HS-5 (cell line): ENCODE measurements around the gene RNF41.

ENCODE experiments used
- DNase-seq: peaks from one replicate; pipeline ENCODE4 v3.0.0-alpha.2; 2012; ENCODE audit warnings: low read depth

Gene RNF41

GRCh38 chr12:56243731-56244181 lies 22.0 kb upstream of the RNF41 start:
- no peak for DNase-seq

GRCh38 chr12:56242986-56243385 lies 21.3 kb upstream of the RNF41 start:
- no peak for DNase-seq

- DNase-seq = no peak
These were observed 19.9 kb upstream of the RNF41 start for GRCh38 chr12:56241424-56242303.

- DNase-seq = no peak
These were observed 15.8 kb upstream of the RNF41 start for GRCh38 chr12:56237552-56237951.

GRCh38 chr12:56236985-56237384 lies 15.3 kb upstream of the RNF41 start:
- no peak for DNase-seq

- DNase-seq = no peak
These were observed 14.4 kb upstream of the RNF41 start for GRCh38 chr12:56236091-56236490.

GRCh38 chr12:56234746-56235436 lies 13.2 kb upstream of the RNF41 start:
- no peak for DNase-seq

GRCh38 chr12:56231184-56231582 lies 9.5 kb upstream of the RNF41 start:
- DNase-seq = no peak

GRCh38 chr12:56230432-56231183 lies 8.9 kb upstream of the RNF41 start:
- DNase-seq = no peak

GRCh38 chr12:56229916-56230431 lies 8.3 kb upstream of the RNF41 start, which contains the start of gene SLC39A5:
SLC39A5 (plus strand) TSS chr12:56230051; CDS start chr12:56231275, 1,224 bp downstream.
- no peak for DNase-seq

- DNase-seq = no peak
These were observed 7.4 kb upstream of the RNF41 start for GRCh38 chr12:56229082-56229481.

- DNase-seq = no peak
These were observed 3.2 kb upstream of the RNF41 start for GRCh38 chr12:56224954-56225353.

- DNase-seq = peak; percentile 94
These were observed 2.5 kb upstream of the RNF41 start, which contains the start of gene NABP2 for GRCh38 chr12:56224102-56224701. NABP2 (plus strand) TSS chr12:56224342; CDS start chr12:56224857, 515 bp downstream.

GRCh38 chr12:56223571-56224101 lies 1.9 kb upstream of the RNF41 start:
- no peak for DNase-seq

- no peak for DNase-seq
These were observed 791 bp upstream of the RNF41 start for GRCh38 chr12:56222531-56222895.

GRCh38 chr12:56221232-56221756 lies 428 bp downstream of the RNF41 start:
- DNase-seq = peak; percentile 38

GRCh38 chr12:56220611-56221231 lies 1.0 kb downstream of the RNF41 start:
- no peak for DNase-seq

- no peak for DNase-seq
These were observed 1.9 kb downstream of the RNF41 start for GRCh38 chr12:56219840-56220239.

GRCh38 chr12:56216461-56216860 lies 5.3 kb downstream of the RNF41 start:
- no peak for DNase-seq

- DNase-seq = no peak
These were observed 7.8 kb downstream of the RNF41 start for GRCh38 chr12:56213878-56214277.

GRCh38 chr12:56212361-56212760 lies 9.4 kb downstream of the RNF41 start:
- DNase-seq = no peak
